ENCODE data around the gene BMPR1A. TPM values are rescaled to one million over a fixed set of nuclear protein-coding genes. Genes with fewer than 3 reads are reported as not detected.

BMPR1A gene
- total and polyA plus RNA-seq, 2 of the 4 experiments (the other 2 are of a cell fraction), result 15.9 to 93.7 TPM

DNA sequence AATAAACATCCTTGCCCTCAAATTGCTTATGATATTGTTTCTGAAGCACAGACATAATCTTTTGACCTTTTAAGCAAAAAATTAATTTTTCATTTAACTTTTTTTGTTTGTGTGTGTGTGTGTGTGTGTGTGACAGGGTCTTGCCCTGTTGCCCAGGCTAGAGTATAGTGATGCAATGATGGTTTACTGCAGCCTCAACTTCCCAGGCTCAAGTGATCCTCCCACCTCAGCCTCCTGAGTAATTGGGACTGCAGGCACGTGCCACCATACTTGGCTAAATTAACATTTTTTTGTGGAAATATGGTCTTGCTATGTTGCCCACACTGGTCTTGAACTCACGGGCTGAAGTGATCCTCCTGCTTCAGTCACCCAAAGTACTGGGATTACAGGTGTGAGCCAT lies 68.9 kb downstream of the BMPR1A start:
- dilution Hi-C loops (cut with HindIII; ENCODE audit: low sequenced_read_pairs, unreplicated experiment), result no loop called here
- intact Hi-C loops (cut with micrococcal nuclease), result no loop called here
- no CpG with 5 or more reads among the region's 2 CpGs for WGBS, 2 experiments (ENCODE audit: extremely low coverage in 2 of 2, insufficient read length in 1 of 2)

More for the DNA sequence above, 68.9 kb downstream of the BMPR1A start:
- Histone ChIP-seq H2BK5ac (ENCODE audit: low read depth, low read length, poor library complexity, severe bottlenecking) (no peak overlapping the region), H3K9ac (ENCODE audit: low read depth, low read length) (no peak overlapping the region), H2AK5ac (ENCODE audit: low read depth, low read length) (no peak overlapping the region), H3K36me3 (ENCODE audit: control insufficient read depth, insufficient read depth, low read length) (no peaks in the 10 kb centered on the region), H3K4ac (ENCODE audit: low read depth, low read length) (no peak overlapping the region), H4K8ac (ENCODE audit: low read depth in 2 of 2, low read length in 2 of 2) (no peak overlapping the region), H2AK9ac (replicated peaks; ENCODE audit: low read depth, low read length, poor library complexity) (no peak overlapping the region), H3K56ac (ENCODE audit: extremely low read depth, insufficient read depth, low read length) (no peak overlapping the region), H4K5ac (ENCODE audit: low read depth, low read length) (no peak overlapping the region), H3K14ac (replicated peaks; ENCODE audit: low read depth, low read length) (no peak overlapping the region), H3K4me1 (ENCODE audit: control insufficient read depth, insufficient read depth, low read length) (peaks cover 7% of the 10 kb centered on the region), H2BK15ac (ENCODE audit: low read depth, low read length) (no peak overlapping the region), H3K4me3 (ENCODE audit: insufficient read depth, low read depth, low read length) (no peak overlapping the region), H3K9me1 (ENCODE audit: insufficient read depth, low read length) (peaks cover 20% of the 10 kb centered on the region), H3K27ac (ENCODE audit: insufficient read depth, low read length) (no peak overlapping the region), H2BK20ac (ENCODE audit: low read depth, low read length) (no peak overlapping the region), H3K9me3 (ENCODE audit: control insufficient read depth, insufficient read depth, low read length) (no peaks in the 10 kb centered on the region), H2BK120ac (ENCODE audit: low read depth, low read length) (no peak overlapping the region), H3K4me2 (ENCODE audit: low read depth, low read length) (no peak overlapping the region), H4K91ac (ENCODE audit: insufficient read depth, low read depth, low read length) (no peak overlapping the region), H3K18ac (ENCODE audit: low read depth, low read length) (no peak overlapping the region), H3K23ac (ENCODE audit: low read depth, low read length) (no peak overlapping the region), H3K27me3 (ENCODE audit: control insufficient read depth, insufficient read depth, low read length) (no peaks in the 10 kb centered on the region), H3K79me1 (ENCODE audit: low read depth in 1 of 2, low read length in 2 of 2) (peaks cover 31 to 62% of the 10 kb centered on the region in 2 experiments), H2AFZ (replicated peaks; ENCODE audit: low read length, poor library complexity) (no peak overlapping the region), H4K20me1 (ENCODE audit: insufficient read depth, low read length) (peaks cover 50% of the 10 kb centered on the region)
- TF ChIP-seq ELK1 (IDR thresholded peaks at IDR 0.05; ENCODE audit: borderline replicate concordance, low read depth, low read length), result no peak
- TF ChIP-seq FOS (IDR thresholded peaks at IDR 0.05; ENCODE audit: low read depth, low read length), result no peak
- TF ChIP-seq BHLHE40 (IDR thresholded peaks at IDR 0.05; ENCODE audit: low read depth, low read length), result no peak
- TF ChIP-seq NFE2L2 (IDR thresholded peaks at IDR 0.05; ENCODE audit: low read depth, low read length), result no peak
- TF ChIP-seq SMC3 (IDR thresholded peaks at IDR 0.05; ENCODE audit: low read depth, low read length), result no peak
- no peak for TF ChIP-seq RCOR1 (IDR thresholded peaks at IDR 0.05; ENCODE audit: insufficient replicate concordance, low read length)
- no peak for TF ChIP-seq MAFK (IDR thresholded peaks at IDR 0.05; ENCODE audit: low read depth, low read length)
- no peak for TF ChIP-seq CHD1 (IDR thresholded peaks at IDR 0.05; ENCODE audit: low read depth, low read length)
- in situ Hi-C loops (cut with MboI; ENCODE audit: low sequenced_read_pairs), result no loop called here
- POLR2A ChIA-PET (ENCODE audit: unreplicated experiment), result no interaction called here
- no TSS peak for BruUV-seq (replicated peaks)
- CTCF ChIA-PET, result no interaction called here
- DNase-seq, result no peak
- ATAC-seq (ENCODE audit: low read depth), result no peak
